ENCODE results near the gene SGMS1. TPM values are rescaled to one million over a fixed set of nuclear protein-coding genes. Genes with fewer than 3 reads are reported as not detected.
"Not testable (repeated sequence)": the region's sequence is repeated elsewhere in the genome, so short reads cannot be mapped to it uniquely, and the experiment has no call there.

The SGMS1 gene
- polyA plus RNA-seq, 1 donor from 2014 or later, result 8.0 TPM

DNA sequence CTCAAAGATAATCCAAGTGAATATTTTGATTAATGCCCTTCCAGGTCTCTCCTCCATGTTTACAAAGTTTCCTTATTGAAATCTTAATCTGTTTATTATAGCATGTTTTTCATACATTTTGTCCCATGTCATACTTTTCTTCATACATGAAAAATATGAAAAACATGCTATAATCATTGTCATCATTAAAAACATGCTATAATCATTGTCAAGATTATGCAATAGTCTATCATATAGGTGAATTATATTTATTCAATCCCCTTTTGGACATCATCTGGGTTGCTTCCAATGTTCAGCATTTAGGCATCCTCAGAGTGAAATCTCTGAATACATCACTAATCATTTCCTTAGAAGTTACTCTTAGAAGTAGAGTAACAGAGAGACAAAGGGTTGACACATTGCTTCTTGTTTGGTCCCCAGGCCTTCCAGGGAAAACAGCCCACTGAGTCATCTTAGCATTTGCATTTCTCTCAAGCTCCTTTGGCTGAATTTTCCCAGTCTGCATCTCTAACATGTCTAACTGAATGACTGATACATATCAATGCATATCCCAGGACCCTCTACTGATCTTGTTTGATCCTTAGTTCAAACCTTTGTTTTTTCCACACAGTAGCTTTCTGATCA is 87.0 kb downstream of the SGMS1 start:
- no peak overlapping the region for H3K4me3 ChIP-seq (ENCODE audit: low read length)
- H4K20me1 ChIP-seq (ENCODE audit: insufficient read depth), result no peaks in the 10 kb centered on the region
- H3K27me3 ChIP-seq (ENCODE audit: insufficient read depth, low read depth, low read length), result no peaks in the 10 kb centered on the region
- no peaks in the 10 kb centered on the region for H3K79me2 ChIP-seq (replicated peaks; ENCODE audit: insufficient read depth, low read length)
- no peak overlapping the region for H3K9ac ChIP-seq (ENCODE audit: low read length)
- H3K36me3 ChIP-seq (ENCODE audit: insufficient read depth, low read length), result no peaks in the 10 kb centered on the region
- H3K9me2 ChIP-seq (ENCODE audit: insufficient read depth, low read length), result no peaks in the 10 kb centered on the region
- no peaks in the 10 kb centered on the region for H3K9me3 ChIP-seq (ENCODE audit: low read length)
- no peak overlapping the region for H3K27ac ChIP-seq (ENCODE audit: low read length)
- H3F3A ChIP-seq (ENCODE audit: insufficient read depth, low read length, poor library complexity, severe bottlenecking), result no peaks in the 10 kb centered on the region
- no peak overlapping the region for H3K4me2 ChIP-seq (ENCODE audit: low read length)
- no peak overlapping the region for H2AFZ ChIP-seq (ENCODE audit: low read depth, low read length)
- TF ChIP-seq EP300 (conservative IDR thresholded peaks at IDR 0.05; ENCODE audit: poor library complexity, severe bottlenecking), result no peak
- TF ChIP-seq, protein P1, sequence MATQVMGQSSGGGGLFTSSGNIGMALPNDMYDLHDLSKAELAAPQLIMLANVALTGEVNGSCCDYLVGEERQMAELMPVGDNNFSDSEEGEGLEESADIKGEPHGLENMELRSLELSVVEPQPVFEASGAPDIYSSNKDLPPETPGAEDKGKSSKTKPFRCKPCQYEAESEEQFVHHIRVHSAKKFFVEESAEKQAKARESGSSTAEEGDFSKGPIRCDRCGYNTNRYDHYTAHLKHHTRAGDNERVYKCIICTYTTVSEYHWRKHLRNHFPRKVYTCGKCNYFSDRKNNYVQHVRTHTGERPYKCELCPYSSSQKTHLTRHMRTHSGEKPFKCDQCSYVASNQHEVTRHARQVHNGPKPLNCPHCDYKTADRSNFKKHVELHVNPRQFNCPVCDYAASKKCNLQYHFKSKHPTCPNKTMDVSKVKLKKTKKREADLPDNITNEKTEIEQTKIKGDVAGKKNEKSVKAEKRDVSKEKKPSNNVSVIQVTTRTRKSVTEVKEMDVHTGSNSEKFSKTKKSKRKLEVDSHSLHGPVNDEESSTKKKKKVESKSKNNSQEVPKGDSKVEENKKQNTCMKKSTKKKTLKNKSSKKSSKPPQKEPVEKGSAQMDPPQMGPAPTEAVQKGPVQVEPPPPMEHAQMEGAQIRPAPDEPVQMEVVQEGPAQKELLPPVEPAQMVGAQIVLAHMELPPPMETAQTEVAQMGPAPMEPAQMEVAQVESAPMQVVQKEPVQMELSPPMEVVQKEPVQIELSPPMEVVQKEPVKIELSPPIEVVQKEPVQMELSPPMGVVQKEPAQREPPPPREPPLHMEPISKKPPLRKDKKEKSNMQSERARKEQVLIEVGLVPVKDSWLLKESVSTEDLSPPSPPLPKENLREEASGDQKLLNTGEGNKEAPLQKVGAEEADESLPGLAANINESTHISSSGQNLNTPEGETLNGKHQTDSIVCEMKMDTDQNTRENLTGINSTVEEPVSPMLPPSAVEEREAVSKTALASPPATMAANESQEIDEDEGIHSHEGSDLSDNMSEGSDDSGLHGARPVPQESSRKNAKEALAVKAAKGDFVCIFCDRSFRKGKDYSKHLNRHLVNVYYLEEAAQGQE (IDR thresholded peaks at IDR 0.05; ENCODE audit: borderline replicate concordance), result no peak
- TF ChIP-seq TAF1 (IDR thresholded peaks at IDR 0.05; ENCODE audit: low read depth), result no peak
- no peak for TF ChIP-seq POLR2AphosphoS5 (IDR thresholded peaks at IDR 0.05)
- no peak for TF ChIP-seq SMC3 (conservative IDR thresholded peaks at IDR 0.05; ENCODE audit: poor library complexity)
- TF ChIP-seq MXI1 (conservative IDR thresholded peaks at IDR 0.05; ENCODE audit: poor library complexity, severe bottlenecking), result no peak
- TF ChIP-seq EZH2 (IDR thresholded peaks at IDR 0.05; ENCODE audit: borderline replicate concordance, insufficient read depth, low read length, poor library complexity, severe bottlenecking), result no peak
- TF ChIP-seq, protein P2, sequence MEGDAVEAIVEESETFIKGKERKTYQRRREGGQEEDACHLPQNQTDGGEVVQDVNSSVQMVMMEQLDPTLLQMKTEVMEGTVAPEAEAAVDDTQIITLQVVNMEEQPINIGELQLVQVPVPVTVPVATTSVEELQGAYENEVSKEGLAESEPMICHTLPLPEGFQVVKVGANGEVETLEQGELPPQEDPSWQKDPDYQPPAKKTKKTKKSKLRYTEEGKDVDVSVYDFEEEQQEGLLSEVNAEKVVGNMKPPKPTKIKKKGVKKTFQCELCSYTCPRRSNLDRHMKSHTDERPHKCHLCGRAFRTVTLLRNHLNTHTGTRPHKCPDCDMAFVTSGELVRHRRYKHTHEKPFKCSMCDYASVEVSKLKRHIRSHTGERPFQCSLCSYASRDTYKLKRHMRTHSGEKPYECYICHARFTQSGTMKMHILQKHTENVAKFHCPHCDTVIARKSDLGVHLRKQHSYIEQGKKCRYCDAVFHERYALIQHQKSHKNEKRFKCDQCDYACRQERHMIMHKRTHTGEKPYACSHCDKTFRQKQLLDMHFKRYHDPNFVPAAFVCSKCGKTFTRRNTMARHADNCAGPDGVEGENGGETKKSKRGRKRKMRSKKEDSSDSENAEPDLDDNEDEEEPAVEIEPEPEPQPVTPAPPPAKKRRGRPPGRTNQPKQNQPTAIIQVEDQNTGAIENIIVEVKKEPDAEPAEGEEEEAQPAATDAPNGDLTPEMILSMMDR (IDR thresholded peaks at IDR 0.05; ENCODE audit: poor library complexity, severe bottlenecking), result no peak
- TF ChIP-seq RAD21 (conservative IDR thresholded peaks at IDR 0.05), result no peak

DNA sequence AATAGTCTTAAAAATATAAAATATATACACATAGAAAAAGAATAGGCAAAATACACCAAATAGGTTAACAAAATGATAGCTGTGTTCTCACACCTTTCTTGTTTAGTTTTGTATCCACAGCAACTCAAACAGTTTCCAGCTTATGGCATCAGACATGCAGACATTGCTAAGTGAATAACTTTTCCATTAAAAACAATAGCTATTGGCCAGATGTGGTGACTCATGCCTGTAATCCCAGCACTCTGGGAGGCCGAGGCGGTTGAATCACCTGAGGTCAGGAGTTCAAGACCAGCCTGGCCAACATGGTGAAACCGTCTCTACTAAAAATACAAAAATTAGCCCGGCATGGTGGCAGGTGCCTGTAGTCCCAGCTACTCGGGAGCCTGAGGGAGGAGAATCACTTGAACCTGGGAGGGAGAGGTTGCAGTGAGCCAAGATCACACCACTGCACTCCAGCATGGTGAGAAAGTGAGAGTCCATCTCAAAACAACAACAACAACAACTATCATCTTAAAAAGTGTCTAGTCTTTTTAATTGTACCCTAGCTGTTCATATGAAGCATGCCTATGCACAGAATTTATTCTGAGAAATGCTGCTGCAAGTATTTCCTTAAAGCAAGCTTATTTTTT is 88.9 kb downstream of the SGMS1 start:
- H3K36me3 ChIP-seq (ENCODE audit: insufficient read depth, low read length); H3K9me3 ChIP-seq (ENCODE audit: low read length); H4K20me1 ChIP-seq (ENCODE audit: insufficient read depth); H3K79me2 ChIP-seq (replicated peaks; ENCODE audit: insufficient read depth, low read length); H3K27ac ChIP-seq (ENCODE audit: low read length); H3F3A ChIP-seq (ENCODE audit: insufficient read depth, low read length, poor library complexity, severe bottlenecking); H3K9ac ChIP-seq (ENCODE audit: low read length); H3K4me3 ChIP-seq (ENCODE audit: low read length); H3K9me2 ChIP-seq (ENCODE audit: insufficient read depth, low read length); H2AFZ ChIP-seq (ENCODE audit: low read depth, low read length); H3K4me2 ChIP-seq (ENCODE audit: low read length); H3K27me3 ChIP-seq (ENCODE audit: insufficient read depth, low read depth, low read length): not testable (repeated sequence)

Data from neural cell (in vitro differentiated cells).